ENCODE measurements around the gene MAMLD1.

The MAMLD1 gene

GRCh38 chrX:150504397-150505182 lies 141.5 kb downstream of the MAMLD1 start:
- no peak for DNase-seq

GRCh38 chrX:150506020-150506419 lies 142.9 kb downstream of the MAMLD1 start:
- no peak for DNase-seq

- DNase-seq: peak in 1 of 2 experiments; percentile 24
Measured at GRCh38 chrX:150506486-150506885, 143.4 kb downstream of the MAMLD1 start.

- no peak for DNase-seq
Measured at GRCh38 chrX:150507251-150507856, 144.2 kb downstream of the MAMLD1 start.

- no peak for DNase-seq
Measured at GRCh38 chrX:150508018-150508417, 144.9 kb downstream of the MAMLD1 start.

GRCh38 chrX:150508451-150509367 lies 145.6 kb downstream of the MAMLD1 start:
- no peak for DNase-seq

GRCh38 chrX:150509703-150510102 lies 146.6 kb downstream of the MAMLD1 start:
- DNase-seq: no peak

- DNase-seq: no peak
Measured at GRCh38 chrX:150512461-150512901, 149.4 kb downstream of the MAMLD1 start.

GRCh38 chrX:150513544-150513943 lies 150.4 kb downstream of the MAMLD1 start:
- DNase-seq: no peak

- no peak for DNase-seq
Measured at GRCh38 chrX:150514462-150514861, 151.3 kb downstream of the MAMLD1 start.

- no peak for DNase-seq
Measured at GRCh38 chrX:150515801-150516200, 152.7 kb downstream of the MAMLD1 start.

GRCh38 chrX:150517303-150517910 lies 154.3 kb downstream of the MAMLD1 start:
- DNase-seq: no peak

- no peak for DNase-seq
Measured at GRCh38 chrX:150522494-150522893, 159.4 kb downstream of the MAMLD1 start.

GRCh38 chrX:150525061-150525919 lies 162.2 kb downstream of the MAMLD1 start:
- DNase-seq: no peak

GRCh38 chrX:150526692-150527091 lies 163.6 kb downstream of the MAMLD1 start:
- DNase-seq: no peak

- no peak for DNase-seq
Measured at GRCh38 chrX:150527108-150527507, 164.0 kb downstream of the MAMLD1 start.

- no peak for DNase-seq
Measured at GRCh38 chrX:150529587-150529986, 166.5 kb downstream of the MAMLD1 start.

- no peak for DNase-seq
Measured at GRCh38 chrX:150530821-150531220, 167.7 kb downstream of the MAMLD1 start.

- no peak for DNase-seq
Measured at GRCh38 chrX:150531467-150531866, 168.3 kb downstream of the MAMLD1 start.

GRCh38 chrX:150533863-150534262 lies 170.7 kb downstream of the MAMLD1 start:
- DNase-seq: no peak

- DNase-seq: no peak
Measured at GRCh38 chrX:150536455-150537116, 173.5 kb downstream of the MAMLD1 start.
